SK-N-MC (cell line): Measurements from ENCODE around the gene TMEM60.

Experiments
- EZH2 ChIP-seq: fragments of 200-600 bp; sonication (generic); IDR thresholded peaks from one replicate; pipeline ENCODE4 v1.6.1; 2017; ENCODE audit warnings: antibody characterized with exemption
- POLR2AphosphoS5 ChIP-seq: IDR thresholded peaks from 2 replicates; pipeline ENCODE4 v1.6.1; 2012; ENCODE audit warnings: mild to moderate bottlenecking, low read depth, low read length, borderline replicate concordance

GRCh38 chr7:77771901-77772300 lies 26.3 kb downstream of the TMEM60 start:
- TF ChIP-seq POLR2AphosphoS5 (no peak), EZH2 (no peak)
